HEK293T (cell line): ENCODE data around the gene PLEKHB2.

Experiments
- ARNT ChIP-seq: fragments of 450-650 bp; IDR thresholded peaks from 2 replicates; pipeline ENCODE4 v1.6.1; 2017; ENCODE audit warnings: mild to moderate bottlenecking
- BHLHE40 ChIP-seq: fragments of 450-650 bp; IDR thresholded peaks from 2 replicates; pipeline ENCODE4 v1.6.1; 2016; ENCODE audit warnings: mild to moderate bottlenecking, moderate library complexity, borderline replicate concordance
- ELF4 ChIP-seq: fragments of 450-650 bp; IDR thresholded peaks from 2 replicates; pipeline ENCODE4 v1.6.1; 2017; ENCODE audit warnings: antibody characterized with exemption
- FOXA1 ChIP-seq: fragments of 450-650 bp; IDR thresholded peaks from 2 replicates; pipeline ENCODE4 v1.6.1; 2016; ENCODE audit warnings: mild to moderate bottlenecking
- FOXM1 ChIP-seq: fragments of 450-650 bp; IDR thresholded peaks from 2 replicates; pipeline ENCODE4 v1.6.1; 2017; ENCODE audit warnings: mild to moderate bottlenecking, borderline replicate concordance
- SP1 ChIP-seq: fragments of 450-650 bp; IDR thresholded peaks from 2 replicates; pipeline ENCODE4 v1.6.1; 2017
- SUZ12 ChIP-seq: fragments of 450-650 bp; IDR thresholded peaks from 2 replicates; pipeline ENCODE4 v1.6.1; 2016; ENCODE audit warnings: mild to moderate bottlenecking
- TARDBP ChIP-seq: fragments of 450-650 bp; IDR thresholded peaks from 2 replicates; pipeline ENCODE4 v1.6.1; 2016
- ZNF384 ChIP-seq: fragments of 450-650 bp; IDR thresholded peaks from 2 replicates; pipeline ENCODE4 v1.6.1; 2016

DNA sequence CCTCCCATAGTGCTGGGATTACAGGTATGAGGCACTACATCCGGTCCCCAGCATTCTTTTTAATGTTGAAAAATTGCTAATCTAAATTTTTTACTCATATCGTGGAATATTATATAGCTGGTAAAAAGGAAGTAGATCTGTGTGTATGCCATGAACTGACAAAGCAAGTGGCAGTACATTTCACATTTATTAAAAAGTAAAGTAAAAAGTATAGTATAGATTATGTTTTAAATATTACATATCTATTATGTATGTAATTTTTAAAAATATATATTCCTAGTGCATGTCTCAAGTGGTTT is 25.1 kb downstream of the PLEKHB2 start:
- no peak for TF ChIP-seq SP1
- TF ChIP-seq SUZ12 = no peak
- TF ChIP-seq FOXA1 = no peak
- TF ChIP-seq ELF4 = no peak
- no peak for TF ChIP-seq ZNF384
- no peak for TF ChIP-seq BHLHE40
- TF ChIP-seq TARDBP = no peak
- no peak for TF ChIP-seq ARNT
- no peak for TF ChIP-seq FOXM1
